ENCODE measurements around the gene KLC4.
A peak's percentile ranks its signal among the peaks of the same experiment; 100 is the strongest.

The KLC4 gene

DNA sequence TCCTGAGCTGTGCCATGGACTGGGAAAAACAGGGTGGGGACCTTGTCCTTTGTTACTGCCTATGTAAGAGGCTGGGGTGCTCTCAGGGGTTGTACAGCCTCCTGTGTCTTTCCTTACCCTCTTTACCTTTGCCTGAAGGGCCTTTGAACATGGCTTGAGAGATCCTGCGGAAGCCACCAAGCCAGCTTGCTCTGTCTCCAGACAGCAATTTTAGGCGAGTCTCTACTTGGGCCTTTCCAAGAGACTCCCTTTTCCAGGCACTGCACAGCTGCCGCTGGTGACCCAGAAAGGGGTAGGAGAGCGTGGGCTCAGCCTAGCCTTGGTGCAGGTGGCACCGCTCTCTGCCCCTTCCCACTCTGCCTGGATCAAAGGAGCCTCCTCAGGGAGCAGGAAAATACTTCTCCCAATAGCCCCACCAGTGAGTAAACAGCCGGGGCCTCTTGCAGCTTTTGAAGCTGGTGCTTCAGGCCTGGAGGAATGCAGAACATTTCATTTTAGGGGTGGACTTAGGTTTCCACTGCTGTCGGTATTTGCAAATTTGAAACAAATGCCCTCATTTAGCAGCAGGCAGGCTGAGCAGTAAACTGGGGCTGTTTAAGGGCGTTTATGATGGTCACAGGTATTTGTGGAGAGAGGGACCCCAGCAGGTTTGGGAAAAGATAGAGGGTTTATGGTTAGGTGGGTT, 30.6 kb downstream of the KLC4 start:
- Histone ChIP-seq H3K9me3 (replicated peaks; ENCODE audit: low read length) (no peaks in the 10 kb centered on the region), H3K4me3 (ENCODE audit: low read length) (no peak overlapping the region), H3K4me2 (ENCODE audit: low read length) (peak overlapping the region; percentile 49), H3K36me3 (ENCODE audit: insufficient read depth, low read length) (no peaks in the 10 kb centered on the region), H3K9ac (ENCODE audit: low read depth, low read length) (peak overlapping the region; percentile 16), H3K4me1 (ENCODE audit: control insufficient read depth, insufficient read depth, low read length) (peaks cover 31% of the 10 kb centered on the region), H3K27me3 (ENCODE audit: control insufficient read depth, insufficient read depth, low read length) (no peaks in the 10 kb centered on the region)

DNA sequence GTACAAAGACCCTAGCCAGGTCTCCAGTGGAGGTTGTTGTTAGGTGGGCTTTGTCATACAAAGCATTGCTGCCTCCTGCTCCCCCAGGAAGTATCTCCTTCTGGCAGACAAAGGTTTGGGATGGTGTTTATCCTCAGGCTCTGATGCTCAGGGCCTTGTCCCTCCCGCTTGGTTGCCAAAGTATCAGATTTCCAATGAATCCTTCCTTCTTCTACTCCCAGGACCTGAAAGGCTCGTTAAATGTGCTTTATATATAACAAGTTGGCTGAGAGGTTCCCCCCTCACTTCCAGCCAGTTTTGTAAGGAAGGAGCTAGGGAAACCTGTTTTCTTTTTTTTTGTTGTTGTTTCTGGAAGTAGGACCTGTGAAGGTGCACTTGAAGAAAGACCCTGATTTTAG, 31.1 kb downstream of the KLC4 start:
- Histone ChIP-seq H3K27me3 (ENCODE audit: control insufficient read depth, insufficient read depth, low read length) (no peaks in the 10 kb centered on the region), H3K4me3 (ENCODE audit: low read length) (no peak overlapping the region), H3K36me3 (ENCODE audit: insufficient read depth, low read length) (no peaks in the 10 kb centered on the region), H3K4me2 (ENCODE audit: low read length) (peak overlapping the region; percentile 49), H3K9ac (ENCODE audit: low read depth, low read length) (peak overlapping the region; percentile 16), H3K9me3 (replicated peaks; ENCODE audit: low read length) (no peaks in the 10 kb centered on the region), H3K4me1 (ENCODE audit: control insufficient read depth, insufficient read depth, low read length) (peaks cover 31% of the 10 kb centered on the region)

DNA sequence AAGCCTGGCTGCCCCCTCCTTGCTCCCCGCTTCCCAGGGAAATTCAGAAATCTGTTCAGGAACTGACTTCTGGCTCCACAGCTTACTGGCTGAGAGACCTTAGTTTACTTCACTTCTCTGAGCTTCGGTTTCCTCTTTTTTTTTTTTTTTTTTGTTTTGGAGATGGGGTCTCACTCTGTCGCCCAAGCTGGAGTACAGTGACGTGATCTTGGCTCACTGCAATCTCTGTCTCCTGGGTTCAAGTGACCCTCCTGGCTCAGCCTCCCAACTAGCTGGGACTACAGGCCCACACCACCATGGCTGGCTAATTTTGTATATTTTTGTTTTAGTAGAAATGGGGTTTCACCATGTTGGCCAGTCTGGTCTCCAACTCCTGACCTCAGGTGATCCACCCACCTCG, 31.6 kb downstream of the KLC4 start:
- Histone ChIP-seq H3K36me3 (ENCODE audit: insufficient read depth, low read length) (no peaks in the 10 kb centered on the region), H3K9me3 (replicated peaks; ENCODE audit: low read length) (no peaks in the 10 kb centered on the region), H3K4me3 (ENCODE audit: low read length) (no peak overlapping the region), H3K4me1 (ENCODE audit: control insufficient read depth, insufficient read depth, low read length) (peaks cover 32% of the 10 kb centered on the region), H3K9ac (ENCODE audit: low read depth, low read length) (no peak overlapping the region), H3K4me2 (ENCODE audit: low read length) (no peak overlapping the region), H3K27me3 (ENCODE audit: control insufficient read depth, insufficient read depth, low read length) (no peaks in the 10 kb centered on the region)

DNA sequence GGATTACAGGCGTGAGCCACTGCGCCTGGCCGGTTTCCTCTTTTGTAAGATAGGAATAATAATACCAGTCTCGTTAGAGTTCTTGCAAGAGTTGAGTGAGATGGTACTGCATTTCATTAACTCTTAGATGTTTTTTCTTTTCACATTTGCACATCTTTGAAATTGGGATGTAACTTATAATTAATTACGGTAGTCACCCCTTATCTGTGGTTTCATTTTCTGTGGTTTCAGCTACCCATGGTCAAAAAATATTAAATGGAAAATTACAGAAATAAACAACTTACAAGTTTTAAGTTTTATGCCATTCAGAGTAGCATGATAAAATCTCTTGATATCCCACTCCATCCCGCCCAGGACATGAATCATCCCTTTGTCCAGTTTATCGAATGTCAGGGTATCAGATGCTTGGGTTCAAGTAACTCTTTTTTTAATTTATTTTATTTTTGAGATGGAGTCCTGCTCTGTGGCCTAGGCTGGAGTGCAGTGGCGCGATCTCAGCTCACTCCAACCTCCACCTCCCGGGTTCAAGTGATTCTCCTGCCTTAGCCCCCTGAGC, 32.1 kb downstream of the KLC4 start:
- H3K4me3 ChIP-seq (ENCODE audit: low read length), result no peak overlapping the region

DNA sequence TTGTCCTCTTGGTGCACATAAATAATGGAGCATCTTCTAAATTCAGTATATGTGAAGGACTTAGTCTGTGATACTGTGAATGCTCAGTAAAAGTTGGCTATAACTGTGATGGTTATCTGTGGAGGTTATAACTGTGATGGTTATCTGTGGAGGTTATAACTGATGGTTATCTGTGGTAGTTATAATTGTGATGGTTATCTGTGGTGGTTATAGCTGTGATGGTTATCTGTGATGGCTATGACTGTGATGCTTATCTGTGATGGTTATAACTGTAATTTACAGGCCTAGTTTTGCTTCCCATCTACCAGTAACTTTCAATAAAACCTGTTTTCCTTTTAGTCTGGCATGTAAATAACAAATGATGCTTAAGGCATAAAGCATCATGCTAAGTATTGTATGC, 33.2 kb downstream of the KLC4 start:
- Histone ChIP-seq H3K9me3 (replicated peaks; ENCODE audit: low read length) (no peaks in the 10 kb centered on the region), H3K36me3 (ENCODE audit: insufficient read depth, low read length) (no peaks in the 10 kb centered on the region), H3K4me2 (ENCODE audit: low read length) (no peak overlapping the region), H3K9ac (ENCODE audit: low read depth, low read length) (peak overlapping the region; percentile 59), H3K27me3 (ENCODE audit: control insufficient read depth, insufficient read depth, low read length) (no peaks in the 10 kb centered on the region), H3K4me1 (ENCODE audit: control insufficient read depth, insufficient read depth, low read length) (peaks cover 46% of the 10 kb centered on the region), H3K4me3 (ENCODE audit: low read length) (no peak overlapping the region)

More for the DNA sequence above, 32.1 kb downstream of the KLC4 start:
- no peak overlapping the region for H3K4me2 ChIP-seq (ENCODE audit: low read length)
- H3K9ac ChIP-seq (ENCODE audit: low read depth, low read length), result no peak overlapping the region
- H3K36me3 ChIP-seq (ENCODE audit: insufficient read depth, low read length), result no peaks in the 10 kb centered on the region
- no peaks in the 10 kb centered on the region for H3K9me3 ChIP-seq (replicated peaks; ENCODE audit: low read length)
- no peaks in the 10 kb centered on the region for H3K27me3 ChIP-seq (ENCODE audit: control insufficient read depth, insufficient read depth, low read length)
- peaks cover 35% of the 10 kb centered on the region for H3K4me1 ChIP-seq (ENCODE audit: control insufficient read depth, insufficient read depth, low read length)

DNA sequence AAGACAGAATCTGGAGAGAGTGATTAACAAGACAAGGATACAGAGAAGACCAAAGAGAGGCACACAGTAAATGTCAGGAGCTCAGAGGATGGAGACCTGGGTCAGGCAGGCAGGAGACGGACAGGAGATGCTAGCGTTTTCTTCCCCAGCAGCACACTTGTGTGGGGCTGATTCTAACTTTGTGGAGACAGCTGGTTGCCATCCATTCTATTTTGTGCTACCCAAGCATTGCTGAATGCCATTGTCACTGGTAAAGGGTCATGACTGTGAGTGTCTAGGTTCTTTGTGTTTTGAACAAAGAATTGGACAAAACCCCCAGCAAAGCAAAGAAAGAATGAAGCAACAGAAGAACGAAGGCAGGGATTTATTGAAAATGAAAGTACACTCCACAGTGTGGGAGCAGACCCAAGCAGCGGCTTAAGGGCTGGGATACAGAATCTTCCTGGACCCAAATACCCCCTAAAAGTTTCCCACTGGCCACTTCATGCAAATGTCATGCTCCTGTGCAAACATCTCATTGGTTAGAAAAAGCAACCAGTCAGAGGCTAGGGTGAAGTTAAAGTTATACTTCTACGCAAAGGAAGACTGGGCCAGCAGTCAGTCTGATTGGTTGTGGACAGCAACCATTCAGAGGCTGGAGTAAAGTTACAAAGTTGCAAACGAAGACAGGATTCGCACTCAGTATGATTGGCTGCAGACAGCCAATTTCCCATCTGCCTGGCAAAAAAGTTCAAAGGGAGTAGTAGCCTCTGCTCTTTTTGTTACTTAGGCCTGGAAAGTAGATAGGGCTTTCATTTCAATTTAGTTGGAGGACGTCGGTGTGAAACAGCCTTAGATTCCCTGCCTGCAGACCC, 34.2 kb downstream of the KLC4 start:
- H3K4me3 ChIP-seq (ENCODE audit: low read length), result peak overlapping the region; percentile 61
- peak overlapping the region; percentile 81 for H3K4me2 ChIP-seq (ENCODE audit: low read length)
- peak overlapping the region; percentile 59 for H3K9ac ChIP-seq (ENCODE audit: low read depth, low read length)
- no peaks in the 10 kb centered on the region for H3K27me3 ChIP-seq (ENCODE audit: control insufficient read depth, insufficient read depth, low read length)
- H3K9me3 ChIP-seq (replicated peaks; ENCODE audit: low read length), result no peaks in the 10 kb centered on the region
- H3K4me1 ChIP-seq (ENCODE audit: control insufficient read depth, insufficient read depth, low read length), result peaks cover 50% of the 10 kb centered on the region
- no peaks in the 10 kb centered on the region for H3K36me3 ChIP-seq (ENCODE audit: insufficient read depth, low read length)

DNA sequence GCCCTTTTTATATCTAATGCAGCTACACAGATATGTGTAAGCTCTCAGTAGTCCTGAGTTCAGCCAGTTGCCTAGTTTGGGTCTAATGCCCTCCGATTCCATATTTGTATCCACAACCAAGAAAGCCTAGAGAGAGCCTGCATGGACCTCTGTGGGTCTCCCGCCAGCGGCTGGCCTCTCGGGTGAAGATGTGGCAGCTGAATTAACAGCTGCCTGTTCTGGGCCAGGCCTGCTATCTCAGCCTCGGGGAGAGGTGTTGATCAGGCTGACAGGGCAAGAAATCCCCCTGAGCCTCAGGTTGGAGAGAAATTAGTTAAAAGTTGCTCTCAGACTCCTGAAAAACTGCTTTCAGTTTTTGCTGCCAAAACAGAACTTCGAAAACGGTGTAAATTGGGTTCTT, 36.5 kb downstream of the KLC4 start:
- Histone ChIP-seq H3K9ac (ENCODE audit: low read depth, low read length) (peak overlapping the region; percentile 40), H3K27me3 (ENCODE audit: control insufficient read depth, insufficient read depth, low read length) (no peaks in the 10 kb centered on the region), H3K4me1 (ENCODE audit: control insufficient read depth, insufficient read depth, low read length) (peaks cover 35% of the 10 kb centered on the region), H3K4me3 (ENCODE audit: low read length) (peak overlapping the region; percentile 45), H3K4me2 (ENCODE audit: low read length) (peak overlapping the region; percentile 72), H3K36me3 (ENCODE audit: insufficient read depth, low read length) (no peaks in the 10 kb centered on the region), H3K9me3 (replicated peaks; ENCODE audit: low read length) (no peaks in the 10 kb centered on the region)

DNA sequence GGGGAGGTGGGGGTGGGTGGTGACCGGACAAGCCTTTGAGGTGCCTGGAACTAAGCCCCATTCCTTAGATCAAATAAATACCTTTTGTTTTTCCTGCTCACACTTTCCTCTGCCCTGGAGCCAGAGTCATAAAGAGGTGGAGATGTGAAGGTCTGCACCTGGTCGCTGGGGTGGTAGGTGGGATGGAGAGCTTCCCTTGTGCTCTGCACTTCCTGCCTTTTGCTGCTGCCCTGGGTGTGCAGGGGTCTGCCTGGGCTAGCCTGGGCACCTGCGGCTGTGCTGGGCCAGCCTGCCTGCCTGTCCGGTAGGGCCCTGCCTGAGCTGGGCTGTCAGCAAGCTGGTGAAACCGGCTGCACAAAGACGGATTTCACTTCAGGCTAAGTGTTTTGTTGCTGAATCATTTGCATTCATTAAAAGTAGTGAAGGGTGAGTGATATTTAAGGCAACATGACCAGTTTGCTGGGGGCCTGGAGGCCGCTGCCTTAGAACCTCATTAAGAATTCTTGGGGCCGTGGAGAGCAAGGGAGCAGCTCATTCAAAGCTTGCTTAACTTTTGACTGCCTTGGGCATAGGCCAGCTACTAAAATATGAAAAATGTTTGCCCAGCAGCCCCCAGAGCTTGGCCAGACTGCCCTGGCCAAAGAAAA, 37.1 kb downstream of the KLC4 start:
- Histone ChIP-seq H3K4me2 (ENCODE audit: low read length) (peak overlapping the region; percentile 72), H3K9me3 (replicated peaks; ENCODE audit: low read length) (no peaks in the 10 kb centered on the region), H3K27me3 (ENCODE audit: control insufficient read depth, insufficient read depth, low read length) (no peaks in the 10 kb centered on the region), H3K36me3 (ENCODE audit: insufficient read depth, low read length) (no peaks in the 10 kb centered on the region), H3K4me1 (ENCODE audit: control insufficient read depth, insufficient read depth, low read length) (peaks cover 35% of the 10 kb centered on the region), H3K4me3 (ENCODE audit: low read length) (peak overlapping the region; percentile 45), H3K9ac (ENCODE audit: low read depth, low read length) (peak overlapping the region; percentile 40)

DNA sequence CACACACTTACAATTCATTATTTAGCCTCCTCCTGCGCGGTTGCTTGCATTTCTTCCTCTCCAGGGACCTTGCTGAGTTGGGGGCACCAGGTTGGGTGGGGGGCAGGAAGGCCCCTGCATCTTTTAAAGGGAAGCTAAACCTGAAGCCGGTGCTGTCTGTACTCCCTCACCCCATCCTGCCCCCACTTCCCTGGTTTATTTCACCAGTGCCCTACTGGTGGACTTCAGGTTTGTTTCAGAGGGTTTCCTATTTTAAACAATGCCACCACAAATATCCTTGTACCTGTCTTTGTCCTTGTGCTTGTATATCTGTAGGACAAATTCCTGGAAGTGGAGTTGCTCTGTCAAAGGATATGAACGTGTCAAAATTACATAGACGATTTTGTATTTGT, 37.7 kb downstream of the KLC4 start:
- H3K9me3 ChIP-seq (replicated peaks; ENCODE audit: low read length), result no peaks in the 10 kb centered on the region
- no peak overlapping the region for H3K4me3 ChIP-seq (ENCODE audit: low read length)

DNA sequence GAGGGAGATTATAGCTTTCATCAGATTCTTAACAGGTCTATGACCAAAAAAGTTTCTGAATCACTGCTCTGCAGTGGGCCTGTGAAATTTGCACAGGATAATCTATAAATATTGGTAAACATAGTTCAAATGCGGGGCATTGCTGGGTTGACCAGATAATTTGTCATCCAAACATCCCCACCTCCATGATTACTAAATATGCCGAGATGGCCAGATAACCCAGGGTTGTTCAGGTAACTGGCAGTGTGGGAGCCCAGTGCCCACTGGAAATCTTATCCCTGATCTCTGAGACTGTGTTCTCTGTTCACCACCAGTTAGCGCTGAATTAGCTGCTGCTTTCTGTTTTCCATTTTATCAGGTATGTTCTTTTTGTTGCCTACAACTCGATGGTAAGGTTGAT, 38.1 kb downstream of the KLC4 start:
- no peak overlapping the region for H3K9ac ChIP-seq (ENCODE audit: low read depth, low read length)

More for the DNA sequence above, 37.7 kb downstream of the KLC4 start:
- H3K4me2 ChIP-seq (ENCODE audit: low read length), result peak overlapping the region; percentile 72
- peaks cover 35% of the 10 kb centered on the region for H3K4me1 ChIP-seq (ENCODE audit: control insufficient read depth, insufficient read depth, low read length)
- H3K9ac ChIP-seq (ENCODE audit: low read depth, low read length), result no peak overlapping the region
- no peaks in the 10 kb centered on the region for H3K36me3 ChIP-seq (ENCODE audit: insufficient read depth, low read length)
- no peaks in the 10 kb centered on the region for H3K27me3 ChIP-seq (ENCODE audit: control insufficient read depth, insufficient read depth, low read length)

DNA sequence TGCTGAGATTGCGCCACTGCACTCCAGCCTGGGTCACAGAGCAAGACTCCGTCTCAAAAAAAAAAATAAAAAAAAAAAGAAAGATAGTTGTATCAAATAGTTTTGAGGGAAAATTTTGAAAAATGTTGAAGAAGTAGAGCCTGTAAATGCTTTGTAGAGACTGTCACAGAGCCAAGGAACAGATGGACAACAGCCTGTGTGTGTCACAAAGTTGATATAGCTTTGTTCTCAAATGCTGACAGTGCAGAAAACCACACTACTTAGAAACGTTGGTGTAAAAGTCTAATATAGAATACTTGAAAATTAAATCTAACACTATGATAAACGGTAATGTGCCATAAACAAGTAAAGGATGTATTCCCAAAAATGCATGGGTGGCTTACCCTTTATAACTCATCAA, 42.1 kb downstream of the KLC4 start:
- Histone ChIP-seq H3K9ac (ENCODE audit: low read depth, low read length) (no peak overlapping the region), H3K36me3 (ENCODE audit: insufficient read depth, low read length) (no peaks in the 10 kb centered on the region), H3K4me3 (ENCODE audit: low read length) (no peak overlapping the region), H3K4me2 (ENCODE audit: low read length) (no peak overlapping the region), H3K9me3 (replicated peaks; ENCODE audit: low read length) (no peaks in the 10 kb centered on the region), H3K27me3 (ENCODE audit: control insufficient read depth, insufficient read depth, low read length) (no peaks in the 10 kb centered on the region), H3K4me1 (ENCODE audit: control insufficient read depth, insufficient read depth, low read length) (peaks cover 16% of the 10 kb centered on the region)

More for the DNA sequence above, 38.1 kb downstream of the KLC4 start:
- no peaks in the 10 kb centered on the region for H3K9me3 ChIP-seq (replicated peaks; ENCODE audit: low read length)
- no peaks in the 10 kb centered on the region for H3K27me3 ChIP-seq (ENCODE audit: control insufficient read depth, insufficient read depth, low read length)
- H3K36me3 ChIP-seq (ENCODE audit: insufficient read depth, low read length), result no peaks in the 10 kb centered on the region
- no peak overlapping the region for H3K4me2 ChIP-seq (ENCODE audit: low read length)
- no peak overlapping the region for H3K4me3 ChIP-seq (ENCODE audit: low read length)
- peaks cover 35% of the 10 kb centered on the region for H3K4me1 ChIP-seq (ENCODE audit: control insufficient read depth, insufficient read depth, low read length)

All from skeletal muscle satellite cell (primary cell).